Measurements from ENCODE around the gene ITGAD. TPM values are rescaled to one million over a fixed set of nuclear protein-coding genes. Genes with fewer than 3 reads are reported as not detected.

The ITGAD gene
- total and polyA plus RNA-seq, 2 donors (not counting 3 experiments of a cell fraction or from before 2014, with no cell fraction given), result not detected

- CTCF ChIA-PET, result no interaction called here
- H3K4me1 ChIP-seq (ENCODE audit: control insufficient read depth, extremely low read depth, insufficient read depth, low read length), result no peaks in the 10 kb centered on the region
- H2AFZ ChIP-seq (ENCODE audit: low read depth, low read length), result no peak overlapping the region
- no peak overlapping the region for H3K4me2 ChIP-seq (ENCODE audit: insufficient read depth, low read length)
- TF ChIP-seq, protein P1, sequence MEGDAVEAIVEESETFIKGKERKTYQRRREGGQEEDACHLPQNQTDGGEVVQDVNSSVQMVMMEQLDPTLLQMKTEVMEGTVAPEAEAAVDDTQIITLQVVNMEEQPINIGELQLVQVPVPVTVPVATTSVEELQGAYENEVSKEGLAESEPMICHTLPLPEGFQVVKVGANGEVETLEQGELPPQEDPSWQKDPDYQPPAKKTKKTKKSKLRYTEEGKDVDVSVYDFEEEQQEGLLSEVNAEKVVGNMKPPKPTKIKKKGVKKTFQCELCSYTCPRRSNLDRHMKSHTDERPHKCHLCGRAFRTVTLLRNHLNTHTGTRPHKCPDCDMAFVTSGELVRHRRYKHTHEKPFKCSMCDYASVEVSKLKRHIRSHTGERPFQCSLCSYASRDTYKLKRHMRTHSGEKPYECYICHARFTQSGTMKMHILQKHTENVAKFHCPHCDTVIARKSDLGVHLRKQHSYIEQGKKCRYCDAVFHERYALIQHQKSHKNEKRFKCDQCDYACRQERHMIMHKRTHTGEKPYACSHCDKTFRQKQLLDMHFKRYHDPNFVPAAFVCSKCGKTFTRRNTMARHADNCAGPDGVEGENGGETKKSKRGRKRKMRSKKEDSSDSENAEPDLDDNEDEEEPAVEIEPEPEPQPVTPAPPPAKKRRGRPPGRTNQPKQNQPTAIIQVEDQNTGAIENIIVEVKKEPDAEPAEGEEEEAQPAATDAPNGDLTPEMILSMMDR (IDR thresholded peaks at IDR 0.05; ENCODE audit: extremely low read depth in 1 of 2, insufficient read depth in 1 of 2, low read depth in 1 of 2, low read length in 2 of 2), result no peak
- TF ChIP-seq EZH2 (IDR thresholded peaks at IDR 0.05; ENCODE audit: borderline replicate concordance, low read depth, low read length, severe bottlenecking) (no peak), FOS (IDR thresholded peaks at IDR 0.05; ENCODE audit: borderline replicate concordance, insufficient read depth, low read length) (no peak), GATA2 (IDR thresholded peaks at IDR 0.05; ENCODE audit: insufficient read depth, insufficient read length, low read depth, low read length) (no peak), POLR2AphosphoS5 (IDR thresholded peaks at IDR 0.05; ENCODE audit: insufficient read depth, low read depth, low read length) (no peak), JUN (IDR thresholded peaks at IDR 0.05; ENCODE audit: borderline replicate concordance, insufficient read depth, insufficient read length, low read depth) (no peak), MYC (IDR thresholded peaks at IDR 0.05; ENCODE audit: low read depth, low read length) (no peak), POLR2A (IDR thresholded peaks at IDR 0.05; ENCODE audit: low read depth, low read length) (no peak)
- TF ChIP-seq, protein P2, sequence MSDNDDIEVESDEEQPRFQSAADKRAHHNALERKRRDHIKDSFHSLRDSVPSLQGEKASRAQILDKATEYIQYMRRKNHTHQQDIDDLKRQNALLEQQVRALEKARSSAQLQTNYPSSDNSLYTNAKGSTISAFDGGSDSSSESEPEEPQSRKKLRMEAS (IDR thresholded peaks at IDR 0.05; ENCODE audit: insufficient read depth, insufficient read length), result no peak
- intact Hi-C loops (cut with micrococcal nuclease) (no loop called here), dilution Hi-C loops (cut with MboI; ENCODE audit: extremely low pct_ligation_motif_present, low sequenced_read_pairs) (no loop called here)
- BruUV-seq (replicated peaks), result no TSS peak
- no peak overlapping the region for H3K27ac ChIP-seq (ENCODE audit: insufficient read depth, low read depth, low read length)
- no peaks in the 10 kb centered on the region for H3K79me2 ChIP-seq (ENCODE audit: control insufficient read depth, insufficient read depth, low read length)
- FAIRE-seq, result no peak
- H3K9me1 ChIP-seq (replicated peaks; ENCODE audit: control insufficient read depth, extremely low read depth, insufficient read depth, low read length), result no peaks in the 10 kb centered on the region
- peaks cover under 1 to 7% of the 10 kb centered on the region in 2 experiments for H3K27me3 ChIP-seq (ENCODE audit: control insufficient read depth in 2 of 2, insufficient read depth in 2 of 2, low read length in 2 of 2)
- H3K9me3 ChIP-seq (replicated peaks; ENCODE audit: control insufficient read depth, insufficient read depth, low read length), result no peaks in the 10 kb centered on the region
- H4K20me1 ChIP-seq (replicated peaks; ENCODE audit: control insufficient read depth, extremely low read depth, insufficient read depth, low read length), result no peaks in the 10 kb centered on the region
- no peaks in the 10 kb centered on the region for H3K36me3 ChIP-seq (ENCODE audit: control insufficient read depth in 2 of 2, extremely low read depth in 1 of 2, insufficient read depth in 2 of 2, low read length in 2 of 2)
- POLR2A ChIA-PET, result no interaction called here
- no peak overlapping the region for H3K4me3 ChIP-seq (replicated peaks in 1 of 3; ENCODE audit: insufficient read depth in 1 of 3, low read depth in 1 of 3, low read length in 3 of 3)
- H3K9ac ChIP-seq (replicated peaks; ENCODE audit: extremely low read depth, insufficient read depth, low read length), result no peak overlapping the region
- DNase-seq (ENCODE audit: low read depth, low spot score), result no peak
Observed at GRCh38 chr16:31435341-31436220, 42.4 kb downstream of the ITGAD start.

Data from endothelial cell of umbilical vein (primary cell).